Left kidney (tissue), 2 donors: Measurements from ENCODE around the gene METAP1D. TPM values are rescaled to one million over a fixed set of nuclear protein-coding genes. Genes with fewer than 3 reads are reported as not detected.

Experiments
- DNase-seq: peaks from one replicate; pipeline ENCODE4 v3.0.0-alpha.2; 2013
- polyA plus RNA-seq: library from polyadenylated mRNA; unstranded; fragments of 120-200 nt; gene quantifications from one replicate; pipeline ENCODE4 v1.2.1, GENCODE V29; 2013; ENCODE audit not compliant: insufficient read length

The METAP1D gene
- polyA plus RNA-seq, 1 donor = 25.8 TPM

- DNase-seq = no peak
Observed at GRCh38 chr2:172091761-172092566, 92.2 kb downstream of the METAP1D start.

- DNase-seq = no peak
Observed at GRCh38 chr2:172092716-172093415, 93.1 kb downstream of the METAP1D start.

GRCh38 chr2:172093416-172094293 is 93.9 kb downstream of the METAP1D start:
- no peak for DNase-seq

- DNase-seq = no peak
Observed at GRCh38 chr2:172094294-172095145, 94.8 kb downstream of the METAP1D start.

- no peak for DNase-seq
Observed at GRCh38 chr2:172095146-172095904, 95.6 kb downstream of the METAP1D start.

DNA sequence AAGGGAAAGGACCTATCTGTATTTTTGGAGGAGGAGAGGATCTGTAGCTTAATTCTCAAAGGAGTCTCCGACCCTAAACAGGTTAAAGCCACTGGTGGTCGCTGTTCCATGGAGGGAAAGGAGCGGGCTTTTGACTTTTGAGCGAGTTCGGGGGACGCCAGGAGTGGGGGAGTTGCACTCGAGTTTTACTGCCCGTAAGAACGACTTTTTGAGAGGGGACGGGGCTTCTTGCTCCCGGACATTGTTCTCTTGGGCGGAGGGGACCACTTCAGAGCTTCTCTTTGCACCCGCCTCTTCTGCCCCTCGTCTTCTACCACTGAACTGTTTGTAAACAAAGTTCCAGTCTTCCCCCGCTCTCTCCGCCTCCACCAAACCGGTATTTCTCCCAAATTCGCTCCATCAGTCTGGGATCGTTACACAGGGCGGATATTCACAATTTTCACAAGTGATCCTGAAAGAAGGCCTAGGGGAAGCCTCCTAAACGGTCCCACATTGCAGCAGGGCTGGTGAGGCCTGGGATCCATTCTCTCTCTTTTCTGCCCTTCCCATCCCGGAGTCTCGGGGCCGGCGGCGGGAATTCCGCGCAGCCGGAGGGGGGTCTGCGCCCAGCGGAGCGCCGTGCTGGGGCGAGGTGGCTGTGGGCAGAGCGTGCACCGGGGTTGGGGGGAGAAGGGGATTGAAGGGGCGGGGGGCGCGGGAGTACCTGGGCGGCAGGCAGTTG is 96.3 kb downstream of the METAP1D start:
- no peak for DNase-seq

GRCh38 chr2:172096626-172097547 is 97.1 kb downstream of the METAP1D start:
- DNase-seq = no peak

DNA sequence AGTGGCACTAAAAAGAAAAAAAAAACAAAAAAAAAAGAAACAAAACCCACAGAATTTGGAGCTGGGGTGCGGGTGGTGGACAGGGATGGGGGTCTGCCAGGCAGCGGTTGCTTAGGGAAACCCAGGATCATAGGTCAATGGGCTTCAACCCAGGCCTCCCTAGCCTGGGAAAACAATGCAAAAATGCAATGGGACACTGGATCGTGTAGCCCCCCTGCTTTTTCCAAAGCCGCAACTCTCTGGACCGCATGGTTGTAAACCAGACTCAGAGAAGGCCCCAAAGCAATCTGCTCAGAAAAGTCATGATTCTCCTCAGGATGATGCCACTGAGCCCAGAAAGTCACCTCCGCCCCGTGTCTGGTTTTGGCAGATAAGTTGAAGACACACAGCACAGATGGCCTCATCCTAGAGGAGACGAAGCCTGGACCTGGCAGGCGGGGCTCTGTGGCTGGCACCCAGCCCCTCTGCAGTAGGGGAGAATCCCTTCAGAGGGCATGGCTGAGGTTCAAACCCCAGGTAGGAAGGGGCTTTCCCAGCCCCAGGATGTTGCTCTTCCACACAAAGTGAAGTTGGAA is 97.9 kb downstream of the METAP1D start:
- DNase-seq = no peak

DNA sequence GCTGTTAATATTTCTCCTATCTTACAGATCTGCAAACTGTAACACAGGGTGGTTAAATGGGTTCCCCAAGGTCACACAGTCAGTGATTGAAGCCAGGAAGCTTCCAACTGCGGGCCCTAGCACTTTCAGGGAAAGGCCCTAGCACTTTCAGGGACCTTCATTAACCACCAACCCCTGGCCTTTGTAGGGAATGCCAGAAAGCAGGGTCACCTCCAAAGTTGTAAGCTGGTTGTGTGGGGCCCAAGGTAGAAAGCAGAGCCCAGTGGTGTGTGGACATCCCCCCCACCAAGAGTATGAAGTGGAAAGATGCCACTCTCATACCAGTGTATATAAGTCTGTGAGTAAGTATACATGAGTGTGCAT is 98.5 kb downstream of the METAP1D start:
- DNase-seq = no peak

DNA sequence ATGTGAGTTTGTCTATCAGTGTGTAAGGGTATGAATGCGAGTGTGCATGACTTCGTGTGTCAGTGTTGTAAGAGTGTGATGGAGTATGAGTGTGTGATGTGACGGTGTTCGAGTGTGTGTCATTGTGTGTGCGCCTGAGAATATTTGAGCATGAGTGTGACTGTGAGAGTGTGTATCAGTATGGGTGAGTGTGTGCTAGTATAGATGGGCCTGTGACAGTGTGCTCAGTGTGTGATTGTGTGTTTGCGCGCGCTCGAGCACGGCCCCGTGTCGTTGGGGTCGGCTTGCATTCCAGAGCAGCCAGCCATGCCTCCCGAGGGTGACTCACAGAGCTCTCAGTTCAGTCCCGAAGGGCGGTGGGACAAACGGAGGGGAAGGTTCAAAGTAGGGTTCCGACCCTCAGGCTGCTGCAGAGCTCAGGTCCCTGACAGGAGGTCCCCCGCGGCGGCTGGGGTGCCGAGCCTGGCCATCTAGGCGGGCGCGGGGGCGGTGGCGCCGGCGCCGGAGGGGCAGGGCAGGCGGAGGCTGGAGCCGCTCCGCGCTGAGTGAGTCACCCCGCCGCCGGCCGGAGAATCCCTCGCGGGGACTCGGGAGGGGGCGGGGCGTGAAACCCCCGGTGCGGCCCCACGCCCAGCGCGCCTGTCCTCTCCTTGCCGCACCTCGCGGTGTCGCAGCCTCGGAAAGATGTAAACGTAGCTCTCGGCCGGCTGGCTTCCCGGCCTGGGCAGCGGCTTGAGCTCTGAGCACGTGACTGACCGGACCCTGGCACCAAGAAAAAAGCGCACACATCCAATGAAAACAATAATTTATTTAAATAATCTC is 99.1 kb downstream of the METAP1D start:
- DNase-seq = no peak

DNA sequence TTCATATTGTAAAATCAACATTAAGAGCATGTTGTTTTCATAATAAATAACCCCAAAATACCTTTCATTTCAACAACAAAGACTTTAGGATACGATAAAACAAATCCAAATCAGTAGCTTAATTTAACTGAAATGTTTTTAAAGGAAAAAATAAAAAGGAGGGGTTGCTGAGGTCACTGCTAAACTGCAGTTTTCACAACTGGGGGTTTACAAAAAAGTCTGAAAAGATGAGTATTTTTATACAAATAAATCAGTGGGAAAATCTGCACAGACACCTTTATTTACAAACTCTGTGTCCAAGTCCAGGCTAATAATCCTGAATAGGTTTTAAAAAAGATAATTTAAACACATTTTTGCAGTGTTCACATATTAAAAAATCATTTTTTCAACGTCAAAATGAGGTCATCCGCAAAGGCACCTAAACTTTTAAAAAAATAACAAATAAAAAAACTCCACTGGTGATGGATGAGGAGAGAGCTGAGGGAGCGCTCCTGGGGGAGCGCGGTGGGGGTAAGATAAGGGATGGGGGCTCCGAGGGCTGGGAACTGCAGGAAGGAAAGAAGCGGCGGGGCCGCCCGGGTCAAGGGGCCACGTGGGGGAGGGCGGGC is 99.8 kb downstream of the METAP1D start:
- no peak for DNase-seq

- DNase-seq = no peak
Observed at GRCh38 chr2:172100080-172100934, 100.6 kb downstream of the METAP1D start.

DNA sequence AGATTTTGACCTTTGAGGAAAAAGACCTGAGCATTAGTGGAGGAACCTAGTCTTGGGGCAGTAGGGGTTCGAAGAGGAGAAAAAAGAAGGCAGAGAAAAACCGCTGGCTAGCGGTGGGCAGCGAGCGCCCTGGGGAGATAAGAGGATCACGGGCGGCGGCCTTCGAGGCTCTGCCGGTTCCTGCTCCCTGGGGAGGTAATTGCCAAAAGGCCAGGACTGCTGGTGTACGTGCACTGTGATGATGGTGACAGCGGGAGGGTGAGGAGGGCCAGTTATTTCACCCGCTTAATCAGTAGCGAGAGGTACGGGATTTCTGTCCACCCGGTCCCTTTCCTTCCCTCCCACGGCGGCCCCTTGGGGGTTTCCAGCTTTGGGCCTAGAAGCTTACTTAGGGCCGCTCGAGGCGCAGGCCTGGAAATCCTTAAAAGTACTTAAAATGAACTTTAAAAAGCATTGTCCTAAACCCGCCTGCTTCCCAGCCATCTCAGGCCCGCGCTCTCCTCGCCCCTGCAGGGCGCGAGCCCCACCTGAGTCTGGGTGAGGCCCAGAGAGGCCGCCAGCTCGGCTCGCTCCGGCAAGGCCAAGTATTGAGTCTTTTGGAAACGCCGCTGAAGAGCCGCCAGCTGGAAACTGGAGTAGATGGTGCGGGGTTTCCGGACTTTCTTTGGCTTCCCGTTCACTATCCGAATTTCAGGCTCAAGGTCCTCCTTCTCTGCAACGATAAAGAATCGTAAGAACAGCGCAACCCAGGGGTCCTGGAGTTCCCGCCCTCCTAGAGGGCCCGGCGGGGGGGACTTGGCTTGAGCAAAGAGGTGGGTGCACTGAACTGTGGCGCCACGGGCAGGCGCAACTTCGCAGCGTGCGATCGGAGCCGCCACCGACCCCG is 101.4 kb downstream of the METAP1D start:
- no peak for DNase-seq

DNA sequence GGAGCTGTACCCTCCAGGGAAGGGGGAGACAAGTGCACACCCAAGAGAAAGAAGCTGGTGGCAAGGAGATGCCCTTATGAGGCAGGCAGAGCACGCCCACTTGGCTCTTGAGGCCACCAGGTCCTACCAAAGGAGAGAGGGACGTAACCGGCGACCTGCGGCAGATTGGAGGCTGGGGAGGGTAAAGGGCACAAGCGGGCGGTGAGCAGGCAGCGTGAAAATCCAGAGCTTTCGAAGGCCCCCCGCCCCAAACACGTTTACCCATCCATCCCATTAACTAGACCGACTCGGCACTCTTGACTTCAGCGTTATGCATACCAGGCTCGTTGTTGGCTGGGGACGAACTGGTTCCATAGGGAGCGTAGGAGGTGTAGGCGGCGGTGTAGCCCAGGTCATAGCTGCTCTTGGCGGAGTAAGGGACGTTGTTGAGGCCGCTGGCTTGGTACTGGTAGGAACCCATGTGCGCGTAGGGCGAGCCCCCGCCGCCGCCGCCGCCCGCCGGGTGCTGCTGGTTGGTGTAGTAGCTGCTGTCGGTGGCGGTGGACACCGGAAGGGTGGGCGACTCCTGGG is 102.2 kb downstream of the METAP1D start:
- no peak for DNase-seq
